DOHH2 (cell line): ENCODE results near the gene METTL22.

Experiments
- H3F3A ChIP-seq: fragments of 200-600 bp; sonication (generic), shearing (Covaris generic); 2 replicates; pipeline ENCODE4 v1.6.0; 2016; ENCODE audit warnings: antibody characterized with exemption, mild to moderate bottlenecking; ENCODE audit not compliant: control insufficient read depth, insufficient read depth
- H3K27ac ChIP-seq: fragments of 200-600 bp; sonication (generic); 2 replicates; pipeline ENCODE4 v1.5.1; 2014; ENCODE audit warnings: low read depth, mild to moderate bottlenecking, low read length, moderate library complexity
- H3K27me3 ChIP-seq: fragments of 200-600 bp; sonication (generic); 2 replicates; pipeline ENCODE4 v1.6.1; 2014; ENCODE audit warnings: mild to moderate bottlenecking, low read length, mixed read lengths; ENCODE audit not compliant: control insufficient read depth
- H3K36me3 ChIP-seq: fragments of 200-600 bp; sonication (generic); 2 replicates; pipeline ENCODE4 v1.6.1; 2014; ENCODE audit warnings: mild to moderate bottlenecking, low read length, moderate library complexity, mixed read lengths; ENCODE audit not compliant: control insufficient read depth
- H3K4me1 ChIP-seq: fragments of 200-600 bp; sonication (generic); 2 replicates; pipeline ENCODE4 v1.6.1; 2014; ENCODE audit warnings: mild to moderate bottlenecking, low read length, mixed read lengths; ENCODE audit not compliant: control insufficient read depth
- H3K4me2 ChIP-seq: fragments of 200-600 bp; sonication (generic); 2 replicates; pipeline ENCODE4 v1.6.0; 2014; ENCODE audit warnings: mild to moderate bottlenecking, low read length, moderate library complexity
- H3K4me3 ChIP-seq: fragments of 200-600 bp; sonication (generic); 2 replicates; pipeline ENCODE4 v1.5.1; 2014; ENCODE audit warnings: mild to moderate bottlenecking, low read length, mixed read lengths
- H3K79me2 ChIP-seq: fragments of 200-600 bp; sonication (generic); 2 replicates; pipeline ENCODE4 v1.6.1; 2014; ENCODE audit warnings: mild to moderate bottlenecking, low read length, mixed read lengths; ENCODE audit not compliant: control insufficient read depth
- H3K9me2 ChIP-seq: fragments of 200-600 bp; sonication (generic); replicated peaks from 2 replicates; pipeline ENCODE4 v1.6.1; 2014; ENCODE audit warnings: mild to moderate bottlenecking, low read length, mixed read lengths; ENCODE audit not compliant: control insufficient read depth
- H3K9me3 ChIP-seq: fragments of 200-600 bp; sonication (generic); 2 replicates; pipeline ENCODE4 v1.6.1; 2014; ENCODE audit warnings: antibody characterized with exemption, low read length, mixed read lengths; ENCODE audit not compliant: control insufficient read depth, insufficient read depth
- H4K20me1 ChIP-seq: fragments of 200-600 bp; sonication (generic); 2 replicates; pipeline ENCODE4 v1.6.0; 2014; ENCODE audit warnings: low read depth, mild to moderate bottlenecking, antibody characterized with exemption, low read length, moderate library complexity; ENCODE audit not compliant: control insufficient read depth, insufficient read depth
- EZH2phosphoT487 ChIP-seq: fragments of 200-600 bp; sonication (generic); IDR thresholded peaks from 2 replicates; pipeline ENCODE4 v1.6.1; 2017; ENCODE audit warnings: borderline replicate concordance, mild to moderate bottlenecking, antibody characterized with exemption, low read length, moderate library complexity, mixed read lengths
- TF ChIP-seq, protein P1 (sequence below): fragments of 200-600 bp; sonication (generic); IDR thresholded peaks from one replicate; pipeline ENCODE4 v1.5.1; 2014; ENCODE audit warnings: antibody characterized with exemption, mild to moderate bottlenecking, low read depth, low read length; ENCODE audit not compliant: poor library complexity, severe bottlenecking

Gene METTL22

DNA sequence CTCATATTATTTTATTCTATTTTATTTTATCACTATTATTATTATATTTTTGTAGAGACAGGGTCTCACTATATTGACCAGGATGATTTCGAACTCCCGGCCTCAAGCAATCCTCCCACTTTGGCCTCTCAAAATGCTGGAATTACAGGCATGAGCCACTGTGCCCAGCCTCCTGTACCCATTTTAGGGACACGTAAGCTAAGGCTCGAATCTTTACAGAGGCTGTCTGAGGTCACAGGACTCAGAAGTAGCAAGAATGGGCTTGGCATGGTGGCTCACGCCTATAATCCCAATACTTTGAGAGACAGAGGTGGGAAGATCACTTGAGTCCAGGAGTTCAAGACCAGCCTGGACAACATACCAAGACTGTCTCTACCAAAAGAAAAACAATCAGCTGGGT, 40.2 kb downstream of the METTL22 start:
- Histone ChIP-seq H3K36me3 (no peaks in the 10 kb centered on the region), H3K4me2 (no peak overlapping the region), H3K79me2 (no peaks in the 10 kb centered on the region), H3F3A (no peaks in the 10 kb centered on the region), H3K27ac (no peak overlapping the region), H3K4me1 (no peaks in the 10 kb centered on the region), H4K20me1 (no peaks in the 10 kb centered on the region), H3K9me2 (no peaks in the 10 kb centered on the region), H3K9me3 (no peaks in the 10 kb centered on the region), H3K27me3 (no peaks in the 10 kb centered on the region; the same call in 1 of the 2 replicates), H3K4me3 (no peak overlapping the region)
- TF ChIP-seq, protein P1, sequence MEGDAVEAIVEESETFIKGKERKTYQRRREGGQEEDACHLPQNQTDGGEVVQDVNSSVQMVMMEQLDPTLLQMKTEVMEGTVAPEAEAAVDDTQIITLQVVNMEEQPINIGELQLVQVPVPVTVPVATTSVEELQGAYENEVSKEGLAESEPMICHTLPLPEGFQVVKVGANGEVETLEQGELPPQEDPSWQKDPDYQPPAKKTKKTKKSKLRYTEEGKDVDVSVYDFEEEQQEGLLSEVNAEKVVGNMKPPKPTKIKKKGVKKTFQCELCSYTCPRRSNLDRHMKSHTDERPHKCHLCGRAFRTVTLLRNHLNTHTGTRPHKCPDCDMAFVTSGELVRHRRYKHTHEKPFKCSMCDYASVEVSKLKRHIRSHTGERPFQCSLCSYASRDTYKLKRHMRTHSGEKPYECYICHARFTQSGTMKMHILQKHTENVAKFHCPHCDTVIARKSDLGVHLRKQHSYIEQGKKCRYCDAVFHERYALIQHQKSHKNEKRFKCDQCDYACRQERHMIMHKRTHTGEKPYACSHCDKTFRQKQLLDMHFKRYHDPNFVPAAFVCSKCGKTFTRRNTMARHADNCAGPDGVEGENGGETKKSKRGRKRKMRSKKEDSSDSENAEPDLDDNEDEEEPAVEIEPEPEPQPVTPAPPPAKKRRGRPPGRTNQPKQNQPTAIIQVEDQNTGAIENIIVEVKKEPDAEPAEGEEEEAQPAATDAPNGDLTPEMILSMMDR, result no peak

DNA sequence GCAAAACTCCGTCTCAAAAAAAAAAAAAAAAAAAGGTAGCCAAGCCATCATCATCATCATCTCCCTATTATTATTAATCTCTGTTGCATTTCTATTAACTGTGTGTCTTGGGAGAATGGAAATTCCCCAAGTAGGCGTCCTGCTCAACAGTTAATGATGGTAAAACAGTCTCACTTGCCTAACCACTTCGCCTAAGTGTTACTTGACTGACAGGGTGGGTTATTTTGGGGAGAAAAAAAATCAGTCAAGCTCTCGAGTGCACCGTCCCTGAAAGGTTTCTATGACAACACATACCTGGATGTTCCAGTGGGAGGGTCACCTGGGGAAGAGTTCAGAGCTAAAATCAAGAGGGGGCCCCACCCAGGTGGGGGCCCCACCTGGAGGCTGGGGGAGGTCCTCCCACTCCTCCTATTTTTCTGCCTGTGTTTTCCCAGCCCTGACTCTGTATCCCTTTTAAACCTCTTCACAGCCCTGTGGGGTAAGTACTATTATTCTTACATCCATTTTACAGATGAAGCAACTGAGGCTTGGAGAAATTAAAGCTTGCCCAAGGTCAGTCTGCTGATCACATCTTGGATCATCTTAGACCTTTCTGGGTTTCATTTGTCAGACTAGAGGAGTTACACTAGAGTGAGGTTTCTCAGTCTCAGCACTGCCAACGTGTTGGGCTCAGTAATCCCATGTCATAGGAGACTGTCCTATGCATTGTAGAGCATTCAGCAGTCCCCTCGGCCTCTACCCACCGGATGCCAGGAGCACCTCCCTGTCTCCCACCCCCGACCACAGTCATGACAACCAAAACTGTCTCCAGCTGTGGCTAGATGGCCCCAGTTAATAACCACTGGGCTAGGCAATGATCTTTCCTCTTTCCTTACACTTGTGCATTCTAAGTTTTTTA, 41.9 kb downstream of the METTL22 start:
- Histone ChIP-seq H3K9me3 (no peaks in the 10 kb centered on the region), H3K4me1 (no peaks in the 10 kb centered on the region), H3F3A (no peaks in the 10 kb centered on the region), H3K36me3 (no peaks in the 10 kb centered on the region), H3K4me2 (no peak overlapping the region), H4K20me1 (no peaks in the 10 kb centered on the region), H3K79me2 (no peaks in the 10 kb centered on the region), H3K27ac (no peak overlapping the region), H3K27me3 (peaks cover 3% of the 10 kb centered on the region; the same call in 1 of the 2 replicates), H3K9me2 (no peaks in the 10 kb centered on the region), H3K4me3 (no peak overlapping the region)
- TF ChIP-seq EZH2phosphoT487, result no peak
- TF ChIP-seq, protein P1, result no peak

DNA sequence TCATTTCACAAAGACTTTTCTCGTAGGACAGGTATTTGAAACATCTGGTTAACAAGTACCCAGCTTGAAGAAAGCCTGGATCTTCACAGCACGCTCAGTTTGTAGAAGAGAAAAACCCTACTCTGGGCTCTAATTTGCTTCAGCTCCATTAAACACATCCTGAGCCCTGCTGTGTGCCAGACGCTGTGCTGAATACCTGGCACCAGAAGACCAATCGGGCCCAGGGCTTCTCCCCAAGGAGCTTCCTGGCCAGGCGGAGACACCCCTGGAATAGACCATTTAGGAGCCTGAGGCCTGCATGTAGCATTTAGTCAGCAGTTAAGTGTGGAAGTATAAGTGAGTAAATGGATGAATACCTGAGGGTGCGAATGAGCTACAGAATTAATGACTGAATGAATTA, 44.0 kb downstream of the METTL22 start:
- TF ChIP-seq, protein P1, result no peak
- no peak for TF ChIP-seq EZH2phosphoT487
- no peaks in the 10 kb centered on the region for H3F3A ChIP-seq
- no peak overlapping the region for H3K27ac ChIP-seq
- H3K9me3 ChIP-seq, result no peaks in the 10 kb centered on the region
- H3K4me3 ChIP-seq, result no peak overlapping the region
- no peaks in the 10 kb centered on the region for H3K36me3 ChIP-seq
- peaks cover 3% of the 10 kb centered on the region; the same call in 1 of the 2 replicates for H3K27me3 ChIP-seq
- H3K4me2 ChIP-seq, result no peak overlapping the region
- H3K9me2 ChIP-seq, result no peaks in the 10 kb centered on the region
- H4K20me1 ChIP-seq, result no peaks in the 10 kb centered on the region
- H3K4me1 ChIP-seq, result no peaks in the 10 kb centered on the region
- H3K79me2 ChIP-seq, result no peaks in the 10 kb centered on the region
